SKM-1 (cell line): ENCODE data around the gene TMEM259.
A peak's percentile ranks its signal among the peaks of the same experiment; 100 is the strongest.

Experiments used
- DNase-seq: peaks from one replicate; lab custom pipeline; 2025; ENCODE audit not compliant: unreplicated experiment; lab: John Stamatoyannopoulos, UW

The TMEM259 gene

DNA sequence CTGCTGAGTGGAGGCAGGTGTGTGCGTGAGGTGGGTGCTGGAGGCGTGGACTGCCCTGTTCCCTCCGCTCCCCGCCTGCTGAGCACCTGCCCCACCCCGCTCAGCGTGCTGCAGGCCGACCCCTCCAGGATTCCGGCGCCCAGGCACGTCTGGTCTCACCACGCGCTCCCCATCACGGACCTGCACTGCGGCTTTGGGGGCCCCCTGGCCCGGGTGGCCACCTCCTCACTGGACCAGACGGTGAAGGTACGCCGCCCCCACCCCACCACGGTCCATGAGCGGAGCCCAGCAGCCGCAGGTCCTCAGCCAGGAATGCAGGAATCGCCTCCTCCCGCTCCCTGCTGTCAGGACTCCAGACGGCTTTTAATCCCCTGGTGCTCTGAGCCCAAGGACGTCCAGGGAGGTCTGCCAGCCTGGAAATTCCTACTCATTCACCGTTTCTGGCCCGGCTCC lies 30.8 kb downstream of the TMEM259 start:
- no peak for DNase-seq

DNA sequence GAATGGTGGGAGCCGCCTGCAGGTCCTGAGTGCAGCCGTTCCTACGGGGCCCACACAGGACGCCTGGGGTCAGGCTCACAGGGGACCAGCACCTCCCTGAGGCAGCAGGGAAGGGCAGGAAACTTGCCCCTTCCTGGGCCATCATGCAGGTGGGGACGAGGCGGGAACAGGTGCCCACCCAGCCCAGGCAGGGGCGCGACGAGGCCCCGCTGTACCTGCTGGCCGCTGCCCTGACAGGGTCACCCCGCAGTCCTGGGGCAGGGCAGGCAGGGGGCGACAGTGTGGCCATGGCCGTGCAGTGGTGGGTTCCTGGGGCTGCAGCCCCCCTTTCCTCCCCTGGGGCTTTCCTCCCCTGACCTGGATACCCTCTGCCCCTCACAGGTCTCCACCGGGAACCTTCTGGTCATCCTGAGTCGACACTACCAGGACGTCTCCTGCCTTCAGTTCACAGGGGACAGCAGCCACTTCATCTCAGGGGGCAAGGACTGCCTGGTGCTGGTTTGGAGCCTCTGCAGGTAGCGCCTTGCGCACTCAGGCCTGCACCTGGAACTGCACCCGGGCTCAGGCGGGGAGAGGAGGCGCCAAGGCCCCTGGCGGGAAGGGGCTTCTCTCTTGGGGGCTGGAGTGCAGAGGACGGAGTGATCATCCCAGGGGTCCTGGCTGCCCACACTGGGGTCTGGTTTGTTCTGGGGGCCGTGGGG lies 31.4 kb downstream of the TMEM259 start:
- no peak for DNase-seq

DNA sequence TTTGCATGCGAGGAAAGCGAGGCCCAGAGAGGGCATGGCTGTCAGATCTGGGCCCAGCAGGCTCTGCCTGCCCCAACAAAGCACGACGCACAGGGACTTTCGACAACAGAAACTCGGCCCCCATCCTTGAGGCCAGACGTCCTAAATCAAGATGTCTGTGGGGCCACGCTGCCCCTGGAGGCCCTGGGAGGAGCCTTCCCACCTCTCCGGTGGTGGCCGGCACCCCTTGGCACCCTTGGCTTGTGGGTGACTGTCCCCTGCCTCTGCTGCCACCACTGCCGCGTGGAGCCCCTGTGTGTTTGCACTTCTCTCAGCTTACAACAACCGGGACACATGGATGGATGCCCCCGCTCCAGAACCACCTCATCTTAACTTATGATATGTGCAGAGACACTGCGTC lies 32.4 kb downstream of the TMEM259 start:
- DNase-seq = no peak

DNA sequence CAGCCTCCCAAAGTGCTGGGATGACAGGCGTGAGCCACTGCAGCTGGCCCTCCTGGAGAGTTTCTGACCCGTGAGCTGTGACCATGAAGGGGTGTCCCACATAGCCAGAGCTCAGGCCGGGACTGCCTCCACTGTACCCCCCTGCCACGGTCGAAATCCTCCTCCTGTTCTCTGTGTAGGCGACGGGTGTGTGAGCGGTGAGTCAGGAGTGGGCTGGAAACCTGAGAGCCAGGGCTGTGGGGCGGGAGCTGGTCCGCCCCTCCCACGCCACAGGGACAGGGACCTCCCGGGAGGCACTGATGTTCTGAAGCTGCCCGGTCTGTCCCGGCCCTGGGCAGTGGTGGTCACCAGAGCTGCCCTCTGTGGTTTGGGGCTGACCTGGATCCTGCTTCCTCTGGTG lies 32.8 kb downstream of the TMEM259 start:
- DNase-seq = no peak

DNA sequence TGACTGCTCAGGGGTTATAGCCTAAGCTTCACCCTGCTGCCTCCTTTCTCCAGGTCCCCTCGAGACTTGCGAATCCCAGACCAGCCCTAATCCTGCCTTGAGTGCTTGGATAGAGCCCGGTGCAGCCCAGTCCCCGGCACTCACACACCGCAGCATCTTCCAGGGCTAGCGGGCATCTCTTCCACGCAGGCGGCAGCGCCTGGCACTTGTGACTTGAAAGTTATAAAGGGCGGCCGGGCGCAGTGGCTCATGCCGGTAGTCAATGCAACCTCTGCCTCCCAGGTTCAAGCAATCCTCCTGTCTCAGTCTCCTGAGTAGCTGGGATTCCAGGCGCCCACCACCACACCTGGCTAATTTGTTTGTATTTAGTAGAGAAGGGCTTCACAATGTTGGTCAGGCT lies 34.8 kb downstream of the TMEM259 start:
- no peak for DNase-seq

DNA sequence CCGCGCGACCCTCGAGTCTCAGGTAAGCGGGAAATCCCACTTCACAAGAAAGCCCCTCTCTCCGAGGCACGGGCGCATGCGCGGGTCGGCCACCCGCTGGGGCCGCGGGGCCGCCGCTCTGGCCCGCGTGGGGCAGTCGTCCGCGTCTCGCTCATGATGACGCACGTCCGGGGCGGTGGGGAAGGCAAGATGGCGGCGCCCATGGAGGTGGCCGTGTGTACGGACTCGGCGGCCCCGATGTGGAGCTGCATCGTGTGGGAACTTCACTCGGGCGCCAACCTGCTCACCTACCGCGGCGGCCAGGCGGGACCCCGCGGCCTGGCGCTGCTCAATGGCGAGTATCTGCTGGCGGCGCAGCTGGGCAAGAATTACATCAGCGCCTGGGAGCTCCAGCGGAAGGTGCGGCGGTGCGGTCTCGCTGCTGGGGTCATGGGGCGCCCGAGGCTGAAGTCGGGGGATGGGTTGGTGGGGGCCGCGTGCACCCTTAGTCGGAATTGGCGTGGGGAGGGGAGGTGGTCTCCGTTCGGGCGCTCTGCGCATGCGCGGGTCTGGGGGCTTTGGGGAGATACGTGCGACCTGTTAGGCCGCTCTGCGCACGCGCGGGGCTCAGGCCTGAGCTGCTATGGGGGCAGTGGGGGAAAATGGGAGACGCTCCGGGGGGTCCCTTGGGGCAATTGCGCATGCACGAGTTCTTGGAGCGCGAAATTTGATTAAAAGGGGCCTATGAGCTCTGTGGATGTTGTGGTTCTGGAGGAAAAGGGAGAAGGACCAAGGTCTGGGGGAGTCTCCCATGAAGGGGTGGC lies 36.6 kb downstream of the TMEM259 start, which contains the start of gene WDR18:
Gene WDR18 (plus strand): TSS at position 181 of the 803 bp plus-strand sequence. CDS start 9 bp downstream, at position 190.
- DNase-seq = peak; percentile 71

DNA sequence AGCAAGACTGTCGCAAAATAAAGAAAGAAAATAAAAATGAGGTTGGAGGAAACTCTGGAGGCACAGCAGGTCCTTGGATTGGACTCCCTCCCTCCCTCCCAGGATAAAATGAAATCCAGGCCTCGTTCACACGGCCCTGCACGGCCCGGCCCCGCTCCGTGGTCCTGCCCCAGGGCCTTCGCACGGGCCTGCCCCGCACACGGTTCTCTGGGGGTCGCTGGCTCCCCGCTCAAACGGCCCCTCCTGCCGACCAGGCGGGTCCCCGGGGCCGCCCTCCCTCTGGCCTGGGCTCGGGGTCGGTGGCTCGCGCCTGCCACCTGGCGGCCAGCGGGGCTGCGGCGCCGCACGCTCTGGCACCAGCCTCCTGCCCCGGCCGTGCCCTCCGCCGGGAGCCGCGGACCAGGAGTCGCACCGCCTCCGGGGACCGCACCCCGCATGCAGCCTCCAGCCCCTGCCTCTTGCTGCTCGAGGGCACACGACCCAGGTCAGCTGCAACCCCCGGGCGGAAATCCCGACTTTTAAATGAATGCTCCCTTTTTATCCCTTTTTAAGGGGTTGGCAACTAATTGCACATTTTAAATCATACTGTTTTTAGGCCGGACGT lies 38.3 kb downstream of the TMEM259 start:
- DNase-seq = peak; percentile 28

DNA sequence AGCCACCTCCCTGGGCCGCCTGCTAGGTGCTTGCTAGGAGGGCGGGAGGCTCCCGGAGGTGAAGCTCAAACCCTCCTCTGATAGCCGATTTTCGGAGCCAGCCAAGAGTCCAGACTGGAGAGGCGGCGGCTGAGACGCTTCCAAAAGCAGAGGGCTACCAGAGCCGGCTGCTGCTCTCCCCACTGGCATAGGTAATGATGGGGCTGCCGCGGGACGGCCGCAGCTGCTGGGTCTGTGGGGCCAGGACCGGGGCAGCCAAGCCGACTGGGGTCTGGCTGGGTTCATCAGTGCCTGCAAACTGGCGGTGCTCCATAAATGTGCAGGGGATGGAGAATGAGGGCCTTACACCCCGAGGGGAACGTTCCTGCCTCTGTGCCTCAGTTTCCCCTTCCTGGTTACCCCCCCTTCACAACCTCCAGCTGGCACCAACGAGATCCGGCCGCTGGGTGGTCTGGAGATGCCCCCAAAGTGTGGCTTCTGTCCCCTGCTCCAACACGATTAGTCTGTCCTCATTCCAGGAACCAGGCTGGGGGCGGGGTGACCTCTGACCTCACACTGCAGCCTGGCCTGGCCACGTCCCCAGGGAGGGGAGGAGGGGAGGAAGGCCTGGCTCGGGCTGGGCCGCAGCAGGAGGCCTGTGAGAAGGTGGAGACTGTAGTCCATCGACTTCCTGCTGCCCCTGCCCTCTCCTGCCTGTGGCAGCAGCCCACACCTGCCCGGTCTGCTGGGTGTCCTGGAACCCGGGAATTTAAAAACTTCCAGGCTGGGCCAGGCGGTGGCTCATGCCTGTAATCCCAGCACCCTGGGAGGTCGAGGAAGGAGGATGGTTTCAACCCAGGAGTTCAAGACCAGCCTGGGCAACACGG lies 40.6 kb downstream of the TMEM259 start:
- DNase-seq = no peak

DNA sequence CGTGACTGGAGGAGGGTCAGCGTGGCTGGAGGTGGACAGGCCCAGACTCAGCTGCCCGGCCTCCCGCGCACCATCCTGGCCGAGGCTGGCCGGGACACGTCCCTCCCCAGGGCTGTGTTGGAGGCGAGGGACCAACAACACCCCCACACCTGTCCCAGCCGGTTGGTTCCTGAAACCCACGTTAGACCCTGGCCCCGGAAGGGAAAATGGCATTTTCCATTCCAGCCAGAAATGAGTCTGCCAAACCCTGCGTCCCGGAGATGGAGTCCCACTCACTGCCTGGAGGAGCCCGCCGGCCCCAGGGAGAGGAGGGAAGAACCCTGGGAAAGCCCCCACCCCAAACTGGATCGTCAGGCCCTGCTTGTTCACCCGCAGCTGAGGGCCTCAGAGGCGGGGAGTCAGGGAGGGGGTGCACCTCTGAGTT lies 41.6 kb downstream of the TMEM259 start:
- no peak for DNase-seq

DNA sequence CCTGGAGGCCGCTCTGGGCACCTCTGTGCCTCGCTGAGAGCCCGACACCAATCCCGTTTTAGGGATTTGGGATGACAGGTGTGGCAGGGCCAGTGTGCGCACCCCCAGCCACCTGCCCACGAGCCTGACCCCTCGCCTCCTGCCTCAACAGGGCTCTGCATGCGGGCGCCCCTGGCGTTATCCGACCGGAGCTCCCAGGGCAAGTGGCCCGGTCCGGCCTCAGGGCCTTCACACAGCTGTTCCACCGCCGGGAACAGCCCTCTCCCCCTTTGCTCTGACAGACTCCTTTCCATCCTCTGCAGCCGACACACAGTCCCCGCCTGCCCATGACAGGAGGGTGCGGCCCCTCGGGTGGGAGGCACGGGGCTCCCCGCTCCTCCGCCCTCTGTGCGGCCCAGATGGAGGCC lies 43.9 kb downstream of the TMEM259 start:
- no peak for DNase-seq

DNA sequence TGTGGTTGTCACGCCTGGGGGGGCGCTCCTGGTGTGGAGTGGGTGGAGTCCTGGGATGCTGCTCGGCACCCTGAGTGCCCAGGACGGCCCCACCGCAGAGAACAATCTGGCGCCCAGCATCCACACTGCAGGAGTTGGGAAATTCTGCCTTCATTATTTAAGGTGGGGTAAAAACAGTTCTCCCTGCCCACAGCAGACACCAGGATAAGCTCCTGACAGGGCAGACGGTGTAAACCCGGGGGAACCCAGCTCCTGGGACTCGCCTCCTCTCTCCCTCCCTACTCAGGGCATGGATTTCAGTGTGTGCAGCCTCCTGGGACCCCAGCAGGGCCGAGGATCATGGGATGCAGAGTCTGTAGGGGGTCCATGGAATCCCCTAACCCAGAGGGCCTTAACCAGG lies 44.4 kb downstream of the TMEM259 start:
- DNase-seq = no peak

DNA sequence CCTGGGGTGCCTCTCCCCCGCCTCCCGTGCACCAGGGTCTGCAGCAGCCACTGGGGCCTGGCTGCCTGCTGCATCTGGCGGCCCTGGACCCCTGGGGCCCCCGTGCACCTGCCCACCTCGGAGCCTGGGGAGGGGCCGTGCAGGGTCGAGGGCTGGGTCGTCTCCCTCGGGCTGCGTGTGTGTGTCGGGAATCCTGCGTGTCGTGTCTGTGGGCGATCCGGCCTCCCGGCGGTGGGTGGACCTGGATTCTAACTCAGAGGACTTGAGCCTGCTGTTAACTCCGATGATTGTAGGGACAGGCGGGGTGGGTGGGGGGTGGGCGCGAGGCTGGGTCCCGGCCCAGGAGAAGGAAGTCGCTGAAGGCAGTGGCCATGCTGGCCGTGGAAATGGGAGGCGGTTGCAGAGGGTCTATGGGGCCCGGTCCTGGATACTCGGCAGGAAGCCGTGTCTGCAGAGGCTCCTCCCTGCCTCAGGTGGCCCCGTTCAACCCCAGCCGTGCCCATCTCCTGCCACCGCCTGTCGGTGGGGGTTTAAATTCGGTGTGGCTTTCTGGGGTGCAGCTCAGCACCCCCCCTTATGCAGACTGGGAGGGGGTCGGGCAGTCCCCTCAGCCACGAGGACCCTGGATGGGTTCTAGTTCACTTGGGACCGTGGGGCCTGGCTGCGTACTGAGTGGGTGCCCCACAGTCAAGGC lies 46.2 kb downstream of the TMEM259 start:
- no peak for DNase-seq

DNA sequence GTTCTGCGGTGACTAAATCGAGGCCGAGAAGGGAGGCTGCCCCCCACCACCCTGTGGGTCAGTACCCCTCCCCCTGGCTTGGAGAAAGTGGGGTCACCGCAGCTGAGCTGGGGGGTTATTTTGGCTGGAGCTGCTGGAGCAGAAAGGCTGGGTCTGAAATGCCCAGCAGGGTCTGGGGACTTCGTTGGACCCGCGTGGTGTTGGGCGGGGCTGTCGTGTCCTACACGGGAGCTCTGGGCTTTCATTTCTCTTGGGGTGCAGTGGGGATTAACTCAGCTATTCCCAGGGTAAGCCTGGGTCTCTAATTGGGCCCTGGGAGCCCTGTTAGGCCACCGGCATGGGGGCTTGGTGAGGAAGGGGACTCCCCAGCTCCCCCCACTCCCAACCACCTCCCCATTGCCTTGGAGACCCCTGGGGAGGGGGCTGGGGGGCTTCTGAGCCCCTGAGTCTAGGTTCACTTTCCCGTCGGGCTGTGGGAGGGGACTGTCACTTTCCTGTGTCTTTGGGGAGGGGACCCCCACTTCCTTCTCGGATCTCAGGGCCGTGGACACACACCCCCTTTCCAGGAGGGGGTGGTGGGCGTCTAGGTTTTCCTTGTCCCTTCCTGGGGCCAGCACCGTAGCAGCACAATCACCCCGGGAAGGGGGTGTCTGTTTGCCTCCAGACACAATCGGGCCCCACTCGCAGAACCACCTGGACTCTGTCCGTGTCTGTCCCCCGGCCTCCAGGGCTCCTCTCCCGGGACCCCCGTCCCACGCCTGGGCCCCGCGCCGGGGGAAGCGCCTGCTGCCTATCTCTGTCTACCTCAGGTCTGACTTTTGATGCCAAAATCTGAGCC lies 47.0 kb downstream of the TMEM259 start:
- no peak for DNase-seq

DNA sequence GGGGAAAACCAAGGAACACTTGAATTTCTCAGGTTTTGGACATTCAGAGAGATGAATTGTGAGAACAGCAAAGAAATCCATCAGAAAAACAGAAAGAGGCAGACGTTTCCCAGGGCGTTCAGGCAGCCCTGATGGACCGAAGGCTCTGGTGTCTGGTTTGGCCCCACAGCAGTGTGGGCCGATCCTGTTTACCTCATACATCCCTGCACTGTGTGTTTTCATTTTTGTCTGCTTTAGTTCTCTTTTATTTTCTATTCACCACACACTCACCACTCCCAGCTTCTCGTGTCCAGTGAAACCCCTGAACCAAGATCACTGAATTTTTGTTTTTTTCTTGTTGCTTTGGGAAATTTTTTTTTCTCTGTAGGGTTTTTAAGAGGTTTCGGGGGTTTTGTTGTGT lies 48.6 kb downstream of the TMEM259 start:
- no peak for DNase-seq

DNA sequence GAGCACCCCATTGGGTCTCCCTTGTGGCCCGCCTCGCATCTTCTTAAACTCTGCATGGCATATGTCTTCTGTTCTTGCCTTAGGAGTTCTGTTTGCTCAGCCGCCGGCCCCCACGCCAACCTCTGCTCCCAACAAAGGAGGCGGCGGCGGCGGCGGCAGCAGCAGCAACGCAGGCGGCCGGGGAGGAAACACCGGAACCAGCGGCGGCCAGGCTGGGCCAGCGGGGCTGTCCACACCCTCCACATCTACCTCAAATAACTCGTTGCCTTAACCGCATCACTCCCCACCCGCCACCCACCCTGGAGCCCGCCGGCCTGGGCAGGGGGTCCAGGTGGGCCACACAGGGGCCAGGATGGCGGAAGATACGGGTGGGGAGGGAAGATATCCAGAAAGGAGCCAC lies 49.1 kb downstream of the TMEM259 start:
- no peak for DNase-seq

DNA sequence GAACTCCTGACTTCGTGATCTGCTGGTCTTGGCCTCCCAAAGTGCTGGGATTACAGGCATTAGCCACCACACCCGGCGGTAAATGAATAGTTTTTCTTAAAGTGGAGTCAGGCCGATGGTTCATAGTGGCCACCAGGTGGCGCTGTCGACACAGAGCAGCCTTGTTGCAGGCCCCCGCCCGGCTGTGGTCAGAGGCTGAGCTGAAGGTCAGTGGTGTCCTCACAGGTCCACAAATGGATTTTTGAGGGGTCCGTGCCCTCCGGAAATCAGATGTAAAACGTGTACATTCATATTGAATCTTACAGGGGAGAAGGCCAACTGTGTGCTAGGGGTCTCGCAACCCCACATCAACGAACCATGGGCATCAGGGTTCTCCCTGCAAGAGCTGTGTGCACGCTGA lies 50.2 kb downstream of the TMEM259 start:
- peak; percentile 7 for DNase-seq

DNA sequence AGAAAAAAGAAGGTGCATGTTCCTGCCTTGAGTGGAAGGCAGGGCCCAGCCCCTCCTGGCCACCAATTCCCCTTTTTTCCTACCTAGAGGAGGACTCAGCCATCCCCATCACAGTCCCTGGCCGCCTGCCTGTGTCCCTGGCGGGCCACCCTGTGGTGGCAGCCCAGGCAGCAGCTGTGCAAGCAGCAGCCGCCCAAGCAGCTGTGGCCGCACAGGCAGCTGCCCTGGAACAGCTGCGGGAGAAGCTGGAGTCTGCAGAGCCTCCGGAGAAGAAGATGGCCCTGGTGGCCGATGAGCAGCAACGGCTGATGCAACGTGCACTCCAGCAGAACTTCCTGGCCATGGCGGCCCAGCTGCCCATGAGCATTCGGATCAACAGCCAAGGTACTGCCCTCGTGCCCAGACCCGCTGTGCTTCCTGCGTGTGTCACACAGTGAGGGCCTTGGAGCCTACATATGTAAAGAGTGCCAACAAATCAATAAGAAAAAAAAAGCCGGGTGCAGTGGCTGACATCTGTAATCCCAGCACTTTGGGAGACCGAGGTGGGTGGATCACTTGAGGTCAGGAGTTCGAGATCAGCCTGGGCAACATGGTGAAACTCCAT lies 54.3 kb downstream of the TMEM259 start:
- DNase-seq = no peak

DNA sequence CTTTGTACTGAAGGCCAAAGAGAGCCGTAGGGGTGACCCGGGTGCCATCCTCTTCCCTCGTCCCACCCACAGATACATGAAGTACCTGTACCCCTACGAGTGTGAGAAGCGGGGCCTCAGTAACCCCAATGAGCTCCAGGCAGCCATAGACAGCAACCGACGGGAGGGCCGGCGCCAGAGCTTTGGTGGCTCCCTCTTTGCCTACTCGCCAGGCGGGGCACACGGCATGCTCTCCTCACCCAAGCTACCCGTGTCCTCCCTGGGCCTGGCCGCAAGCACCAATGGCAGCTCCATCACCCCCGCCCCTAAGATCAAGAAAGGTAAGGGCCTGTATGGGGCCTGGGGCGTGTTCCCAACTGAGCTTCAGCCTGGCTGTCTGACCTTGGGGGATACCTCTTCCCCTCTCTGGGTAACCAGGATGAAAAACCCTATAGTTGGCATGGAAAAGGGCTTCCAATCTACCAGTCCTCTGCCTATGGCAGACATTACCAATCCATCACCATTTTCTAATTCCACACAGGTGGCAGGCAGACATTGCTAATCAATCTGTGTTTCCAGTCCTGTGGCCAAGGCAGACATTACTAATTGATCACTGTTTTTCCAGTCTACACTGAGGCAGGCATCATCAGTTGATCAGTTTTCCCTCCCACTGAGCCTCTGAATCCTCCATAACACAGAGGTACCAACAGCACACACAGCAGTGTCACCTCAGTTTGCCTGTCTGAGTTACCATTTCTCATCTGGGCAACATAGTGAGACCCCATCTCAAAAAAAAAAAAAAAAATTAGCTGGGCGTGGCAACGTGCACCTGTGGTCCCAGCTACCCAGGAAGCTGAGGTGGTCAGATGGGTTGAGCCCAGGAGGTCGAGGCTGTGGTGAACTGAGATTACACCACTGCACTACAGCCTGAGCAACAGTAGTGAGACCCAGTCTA lies 55.9 kb downstream of the TMEM259 start:
- no peak for DNase-seq
